HepG2 (cell line): Measurements from ENCODE around the gene TMEM200B. TPM values are rescaled to one million over a fixed set of nuclear protein-coding genes. Genes with fewer than 3 reads are reported as not detected.

ENCODE experiments used
- ATAC-seq: fragments of 200-7000 bp; cut with Tn5 transposase; 3 replicates; pipeline ENCODE4 v1.9.1; 2020; ENCODE audit warnings: mild to moderate bottlenecking, moderate library complexity
- BruUV-seq: library from RNA; stranded (reverse); fragments of 400-500 nt; replicated peaks from 2 replicates; lab custom pipeline; 2021; lab: Mats Ljungman, UMichigan
- CTCF ChIA-PET: fragments of 300-600 bp; formaldehyde crosslinking; extraction: SDS; loops from one replicate; lab custom pipeline; 2021; ENCODE audit warnings: low total read pairs, inconsistent platforms, low intra/inter-chr PET ratio; lab: Yijun Ruan, JAX
- POLR2A ChIA-PET: fragments of 350-600 bp; sonication (Branson Sonifier 250); formaldehyde crosslinking; loops from one replicate; lab custom pipeline; 2020; ENCODE audit warnings: antibody characterized with exemption, inconsistent platforms; lab: Yijun Ruan, JAX
- DNase-seq: peaks from one replicate; pipeline ENCODE4 v3.0.0-alpha.2; 2015; ENCODE audit warnings: low spot score
- FAIRE-seq: peaks from 3 replicates; lab custom pipeline; 2011; peaks lifted over from hg19 to GRCh38; lab: Jason Lieb, UNC
- H2AFZ ChIP-seq: one replicate; pipeline ENCODE4 v1.6.1; 2011; ENCODE audit warnings: low read length, inconsistent platforms
- H3K27ac ChIP-seq: fragments of 300-600 bp; 3 replicates; pipeline ENCODE4 v1.8.0; 2011; ENCODE audit warnings: mixed run types, mild to moderate bottlenecking, mixed read lengths, low read length, inconsistent platforms; ENCODE audit not compliant: insufficient read depth; ENCODE audit errors: extremely low read length
- H3K27me3 ChIP-seq, 2 experiments: fragments of 200-600 bp in 1 of 2; 2 replicates in 1 of 2; 3 replicates in 1 of 2; pipeline versions ENCODE4 v1.6.0 to v1.8.0; 2011; ENCODE audit warnings: low read length in 2 of 2, mild to moderate bottlenecking in 2 of 2, moderate library complexity in 2 of 2, inconsistent platforms in 1 of 2; ENCODE audit not compliant: insufficient read depth in 2 of 2, control insufficient read depth in 1 of 2
- H3K36me3 ChIP-seq, 2 experiments: fragments of 200-600 bp in 1 of 2; replicated peaks in 1 of 2; 2 replicates in 1 of 2; 3 replicates in 1 of 2; pipeline versions ENCODE4 v1.5.1 to v1.8.0; 2011; ENCODE audit warnings: low read length in 2 of 2, inconsistent platforms in 1 of 2; ENCODE audit not compliant: insufficient read depth in 2 of 2, control insufficient read depth in 1 of 2
- H3K4me1 ChIP-seq: 2 replicates; pipeline ENCODE4 v1.5.1; 2012; ENCODE audit warnings: low read length, inconsistent platforms; ENCODE audit not compliant: insufficient read depth
- H3K4me2 ChIP-seq: 2 replicates; pipeline ENCODE4 v1.6.0; 2011; ENCODE audit warnings: low read depth, low read length, inconsistent platforms
- H3K4me3 ChIP-seq, 3 experiments: fragments of 200-600 bp in 1 of 3; sonication (generic), shearing (Covaris generic) in 1 of 3; replicated peaks in 1 of 3; 2 replicates each; pipeline ENCODE4 v1.5.1; 2011 to 2016; ENCODE audit warnings: low read length in 3 of 3, inconsistent platforms in 2 of 3, low read depth in 2 of 3, mild to moderate bottlenecking in 2 of 3, control low read depth in 1 of 3, mixed read lengths in 1 of 3; ENCODE audit not compliant: insufficient read depth in 1 of 3
- H3K79me2 ChIP-seq: one replicate; pipeline ENCODE4 v1.6.1; 2011; ENCODE audit warnings: low read length, inconsistent platforms; ENCODE audit not compliant: insufficient read depth
- H3K9ac ChIP-seq: 2 replicates; pipeline ENCODE4 v1.6.0; 2011; ENCODE audit warnings: mild to moderate bottlenecking, low read depth, low read length, inconsistent platforms; ENCODE audit not compliant: insufficient read depth
- H3K9me3 ChIP-seq: 2 replicates; pipeline ENCODE4 v1.5.1; 2012; ENCODE audit warnings: mild to moderate bottlenecking, low read length
- H4K20me1 ChIP-seq: 2 replicates; pipeline ENCODE4 v1.6.0; 2011; ENCODE audit warnings: inconsistent platforms, mild to moderate bottlenecking, low read length, moderate library complexity; ENCODE audit not compliant: insufficient read depth
- AGO1 ChIP-seq: fragments of 200-400 bp; formaldehyde crosslinking; IDR thresholded peaks from 2 replicates; pipeline ENCODE4 v1.6.1; 2017; ENCODE audit warnings: mild to moderate bottlenecking, low read depth, low read length, moderate library complexity; ENCODE audit not compliant: poor library complexity, severe bottlenecking
- BRCA1 ChIP-seq: sonication (generic); formaldehyde crosslinking; IDR thresholded peaks from 2 replicates; pipeline ENCODE4 v1.4.0; 2020; ENCODE audit warnings: missing genetic modification reagents
- HNF1B ChIP-seq: sonication (generic); formaldehyde crosslinking; IDR thresholded peaks from 2 replicates; pipeline ENCODE4 v1.5.1; 2020; ENCODE audit warnings: mild to moderate bottlenecking, moderate library complexity, missing genetic modification reagents
- HOMEZ ChIP-seq: IDR thresholded peaks from 2 replicates; pipeline ENCODE4 v1.6.1; 2016; ENCODE audit warnings: low read depth
- KDM3A ChIP-seq: IDR thresholded peaks from 2 replicates; pipeline ENCODE4 v1.6.1; 2018; ENCODE audit warnings: low read depth, missing compliant biosample characterization
- MEIS1 ChIP-seq: sonication (generic); formaldehyde crosslinking; IDR thresholded peaks from 2 replicates; pipeline ENCODE4 v1.9.0; 2021; ENCODE audit warnings: mild to moderate bottlenecking, missing genetic modification reagents, moderate library complexity, borderline replicate concordance
- PHF8 ChIP-seq: sonication (generic); formaldehyde crosslinking; IDR thresholded peaks from 2 replicates; pipeline ENCODE4 v1.5.0; 2020; ENCODE audit warnings: missing genetic modification reagents
- RBAK ChIP-seq: sonication (generic); formaldehyde crosslinking; IDR thresholded peaks from 2 replicates; pipeline ENCODE4 v1.5.1; 2020; ENCODE audit warnings: mild to moderate bottlenecking, missing genetic modification reagents
- RXRB ChIP-seq: IDR thresholded peaks from 2 replicates; pipeline ENCODE4 v1.6.1; 2016; ENCODE audit warnings: borderline replicate concordance, missing genetic modification reagents, missing compliant biosample characterization
- ZMYM4 ChIP-seq: sonication (generic); formaldehyde crosslinking; IDR thresholded peaks from 2 replicates; pipeline ENCODE4 v1.8.1; 2023; ENCODE audit warnings: mild to moderate bottlenecking, missing genetic modification reagents
- ZNF670 ChIP-seq: sonication (generic); formaldehyde crosslinking; IDR thresholded peaks from 2 replicates; pipeline ENCODE4 v1.8.0; 2022; ENCODE audit warnings: mild to moderate bottlenecking, missing genetic modification reagents, borderline replicate concordance
- ZNF775 ChIP-seq: sonication (generic); formaldehyde crosslinking; IDR thresholded peaks from 2 replicates; pipeline ENCODE4 v1.4.0; 2020; ENCODE audit warnings: missing genetic modification reagents, mild to moderate bottlenecking, moderate library complexity, borderline replicate concordance
- WGBS: methylation state at CpG from one replicate; pipeline ENCODE4 v1.1.6; 2017; ENCODE audit warnings: low lambda C conversion rate; 5-methylcytosine and 5-hydroxymethylcytosine counted together
- in situ Hi-C: cut with HindIII; loops from 2 replicates; pipeline ENCODE4 v1.10.0; 2017; ENCODE audit warnings: low pct_unique_long_range_greater_than_20kb; ENCODE audit not compliant: extremely low pct_ligation_motif_present
- intact Hi-C: fragments of 100-400 bp; cut with micrococcal nuclease; formaldehyde crosslinking; loops from one replicate; pipeline ENCODE4 v1.10.0; 2022; ENCODE audit not compliant: unreplicated experiment
- polyA plus RNA-seq, 8 experiments: library from polyadenylated mRNA; depleted of rRNA in 3 of 8; stranded (reverse) in 7 of 8; unstranded in 1 of 8; fragments of >200 nt; fragmentation: Illumina TruSeq in 4 of 8; extraction: Trizol in 4 of 8; gene quantifications; 2 replicates each; pipeline versions ENCODE4 v1.2.1 to v1.2.3, GENCODE V29; 2011 to 2016; ENCODE audit warnings: low read depth in 4 of 8, missing spikeins in 1 of 8, mixed read lengths in 1 of 8; ENCODE audit not compliant: insufficient read depth in 1 of 8
- total RNA-seq, 5 experiments: library from RNA; depleted of rRNA; stranded (reverse); fragments of >200 nt; fragmentation: Illumina TruSeq; extraction: Trizol; gene quantifications; 2 replicates each; pipeline ENCODE4 v1.2.3, GENCODE V29; 2016; ENCODE audit warnings: low read depth in 1 of 5
- TF ChIP-seq, protein P1 (sequence below): sonication (generic); formaldehyde crosslinking; IDR thresholded peaks from 2 replicates; pipeline ENCODE4 v1.4.0; 2020; ENCODE audit warnings: mild to moderate bottlenecking, missing genetic modification reagents
- TF ChIP-seq, protein P2 (sequence below): sonication (generic); formaldehyde crosslinking; IDR thresholded peaks from 2 replicates; pipeline ENCODE4 v1.8.1; 2023; ENCODE audit warnings: mild to moderate bottlenecking, missing genetic modification reagents
- TF ChIP-seq, protein P3 (sequence below): IDR thresholded peaks from 2 replicates; pipeline ENCODE4 v1.6.1; 2016; ENCODE audit warnings: low read depth, borderline replicate concordance
- TF ChIP-seq, protein P4 (sequence below): sonication (generic); formaldehyde crosslinking; IDR thresholded peaks from 2 replicates; pipeline ENCODE4 v1.5.0; 2020; ENCODE audit warnings: missing genetic modification reagents, mild to moderate bottlenecking, borderline replicate concordance

The TMEM200B gene
- total and polyA plus RNA-seq, 2 of the 13 experiments (the other 11 are each of a cell fraction or from before 2014, with no cell fraction given), result 1.1 to 1.4 TPM

- no peak for DNase-seq
- in situ Hi-C loops, result loop anchor here (10.0 kb wide), 1 partner anchor 236 kb away; no protein-coding TSS in a partner anchor
- no peaks in the 10 kb centered on the region for H3K79me2 ChIP-seq
- intact Hi-C loops, result loop anchor here (10.0 kb wide), 1 partner anchor 236 kb away; no protein-coding TSS in a partner anchor
- H3K27me3 ChIP-seq, result no peaks in the 10 kb centered on the region; a peak in 1 of 5 replicates
- H4K20me1 ChIP-seq, result no peaks in the 10 kb centered on the region
- FAIRE-seq, result no peak
- no TSS peak for BruUV-seq
- CTCF ChIA-PET, result no interaction called here
- no peak overlapping the region for H3K9ac ChIP-seq
- H3K4me2 ChIP-seq, result no peak overlapping the region
- 87% methylated on average over 5 of the region's 6 CpGs for WGBS
- POLR2A ChIA-PET, result no interaction called here
- no peak overlapping the region for H3K27ac ChIP-seq
- peaks cover 17% of the 10 kb centered on the region for H3K4me1 ChIP-seq
- no peak overlapping the region for H3K4me3 ChIP-seq
- ATAC-seq, result no peak
- H3K36me3 ChIP-seq, result peaks cover 9 to 12% of the 10 kb centered on the region in 2 experiments
- no peak overlapping the region for H2AFZ ChIP-seq
- H3K9me3 ChIP-seq, result no peaks in the 10 kb centered on the region
- TF ChIP-seq, protein P1, sequence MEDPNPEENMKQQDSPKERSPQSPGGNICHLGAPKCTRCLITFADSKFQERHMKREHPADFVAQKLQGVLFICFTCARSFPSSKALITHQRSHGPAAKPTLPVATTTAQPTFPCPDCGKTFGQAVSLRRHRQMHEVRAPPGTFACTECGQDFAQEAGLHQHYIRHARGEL (CRISPR knock-in tag), result no peak
- TF ChIP-seq ZNF670 (CRISPR knock-in tag) (no peak), ZNF775 (CRISPR knock-in tag) (no peak), MEIS1 (CRISPR knock-in tag) (no peak), HNF1B (no peak), PHF8 (CRISPR knock-in tag) (no peak), AGO1 (no peak), KDM3A (CRISPR knock-in tag) (no peak), RXRB (CRISPR knock-in tag) (no peak), ZMYM4 (CRISPR knock-in tag) (no peak), RBAK (CRISPR knock-in tag) (no peak), BRCA1 (CRISPR knock-in tag) (no peak), HOMEZ (CRISPR knock-in tag) (no peak)
- TF ChIP-seq, protein P2, sequence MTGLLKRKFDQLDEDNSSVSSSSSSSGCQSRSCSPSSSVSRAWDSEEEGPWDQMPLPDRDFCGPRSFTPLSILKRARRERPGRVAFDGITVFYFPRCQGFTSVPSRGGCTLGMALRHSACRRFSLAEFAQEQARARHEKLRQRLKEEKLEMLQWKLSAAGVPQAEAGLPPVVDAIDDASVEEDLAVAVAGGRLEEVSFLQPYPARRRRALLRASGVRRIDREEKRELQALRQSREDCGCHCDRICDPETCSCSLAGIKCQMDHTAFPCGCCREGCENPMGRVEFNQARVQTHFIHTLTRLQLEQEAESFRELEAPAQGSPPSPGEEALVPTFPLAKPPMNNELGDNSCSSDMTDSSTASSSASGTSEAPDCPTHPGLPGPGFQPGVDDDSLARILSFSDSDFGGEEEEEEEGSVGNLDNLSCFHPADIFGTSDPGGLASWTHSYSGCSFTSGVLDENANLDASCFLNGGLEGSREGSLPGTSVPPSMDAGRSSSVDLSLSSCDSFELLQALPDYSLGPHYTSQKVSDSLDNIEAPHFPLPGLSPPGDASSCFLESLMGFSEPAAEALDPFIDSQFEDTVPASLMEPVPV (CRISPR knock-in tag), result no peak
- TF ChIP-seq, protein P3, sequence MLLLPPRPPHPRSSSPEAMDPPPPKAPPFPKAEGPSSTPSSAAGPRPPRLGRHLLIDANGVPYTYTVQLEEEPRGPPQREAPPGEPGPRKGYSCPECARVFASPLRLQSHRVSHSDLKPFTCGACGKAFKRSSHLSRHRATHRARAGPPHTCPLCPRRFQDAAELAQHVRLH (CRISPR knock-in tag), result no peak
- TF ChIP-seq, protein P4, sequence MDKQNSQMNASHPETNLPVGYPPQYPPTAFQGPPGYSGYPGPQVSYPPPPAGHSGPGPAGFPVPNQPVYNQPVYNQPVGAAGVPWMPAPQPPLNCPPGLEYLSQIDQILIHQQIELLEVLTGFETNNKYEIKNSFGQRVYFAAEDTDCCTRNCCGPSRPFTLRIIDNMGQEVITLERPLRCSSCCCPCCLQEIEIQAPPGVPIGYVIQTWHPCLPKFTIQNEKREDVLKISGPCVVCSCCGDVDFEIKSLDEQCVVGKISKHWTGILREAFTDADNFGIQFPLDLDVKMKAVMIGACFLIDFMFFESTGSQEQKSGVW, result no peak
Observed at GRCh38 chr1:29120367-29120766, 3.3 kb downstream of the TMEM200B start.
